Measurements from ENCODE around the gene SOHLH2. TPM values are rescaled to one million over a fixed set of nuclear protein-coding genes. Genes with fewer than 3 reads are reported as not detected.

The SOHLH2 gene
- total RNA-seq, 2 experiments from 2014 or later = not detected

GRCh38 chr13:36183901-36184300 lies 30.5 kb downstream of the SOHLH2 start:
- Histone ChIP-seq H3K9me2 (ENCODE audit: insufficient read depth, low read length) (no peaks in the 10 kb centered on the region), H4K20me1 (ENCODE audit: insufficient read depth, low read length) (no peaks in the 10 kb centered on the region), H3K27ac (ENCODE audit: low read depth, low read length, poor library complexity, severe bottlenecking) (no peak overlapping the region), H3K4me3 (ENCODE audit: low read depth, low read length, poor library complexity, severe bottlenecking) (no peak overlapping the region), H3K36me3 (ENCODE audit: insufficient read depth, low read length) (no peaks in the 10 kb centered on the region), H3K9me3 (ENCODE audit: low read length) (no peaks in the 10 kb centered on the region), H3K4me1 (ENCODE audit: insufficient read depth, low read length, poor library complexity, severe bottlenecking) (no peaks in the 10 kb centered on the region), H3K79me2 (ENCODE audit: insufficient read depth, low read depth, low read length) (no peaks in the 10 kb centered on the region), H3K4me2 (ENCODE audit: low read length) (no peak overlapping the region), H2AFZ (ENCODE audit: low read length) (no peak overlapping the region)
- DNase-seq (ENCODE audit: low spot score) = no peak
- POLR2A ChIA-PET = interaction anchor here (0.6 to 0.7 kb wide), 3 partner anchors 14 to 1221 kb away, joined by 3 to 5 read pairs (median 3); no protein-coding TSS in a partner anchor
- no peak for TF ChIP-seq EZH2phosphoT487 (IDR thresholded peaks at IDR 0.05; ENCODE audit: borderline replicate concordance, low read depth, low read length)
- TF ChIP-seq, protein P1, sequence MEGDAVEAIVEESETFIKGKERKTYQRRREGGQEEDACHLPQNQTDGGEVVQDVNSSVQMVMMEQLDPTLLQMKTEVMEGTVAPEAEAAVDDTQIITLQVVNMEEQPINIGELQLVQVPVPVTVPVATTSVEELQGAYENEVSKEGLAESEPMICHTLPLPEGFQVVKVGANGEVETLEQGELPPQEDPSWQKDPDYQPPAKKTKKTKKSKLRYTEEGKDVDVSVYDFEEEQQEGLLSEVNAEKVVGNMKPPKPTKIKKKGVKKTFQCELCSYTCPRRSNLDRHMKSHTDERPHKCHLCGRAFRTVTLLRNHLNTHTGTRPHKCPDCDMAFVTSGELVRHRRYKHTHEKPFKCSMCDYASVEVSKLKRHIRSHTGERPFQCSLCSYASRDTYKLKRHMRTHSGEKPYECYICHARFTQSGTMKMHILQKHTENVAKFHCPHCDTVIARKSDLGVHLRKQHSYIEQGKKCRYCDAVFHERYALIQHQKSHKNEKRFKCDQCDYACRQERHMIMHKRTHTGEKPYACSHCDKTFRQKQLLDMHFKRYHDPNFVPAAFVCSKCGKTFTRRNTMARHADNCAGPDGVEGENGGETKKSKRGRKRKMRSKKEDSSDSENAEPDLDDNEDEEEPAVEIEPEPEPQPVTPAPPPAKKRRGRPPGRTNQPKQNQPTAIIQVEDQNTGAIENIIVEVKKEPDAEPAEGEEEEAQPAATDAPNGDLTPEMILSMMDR (conservative IDR thresholded peaks at IDR 0.05; ENCODE audit: low read length) = no peak
- CTCF ChIA-PET (ENCODE audit: unreplicated experiment) = no interaction called here
- intact Hi-C loops (cut with micrococcal nuclease; ENCODE audit: unreplicated experiment) = no loop called here
- BruUV-seq (replicated peaks) = no TSS peak

DNA sequence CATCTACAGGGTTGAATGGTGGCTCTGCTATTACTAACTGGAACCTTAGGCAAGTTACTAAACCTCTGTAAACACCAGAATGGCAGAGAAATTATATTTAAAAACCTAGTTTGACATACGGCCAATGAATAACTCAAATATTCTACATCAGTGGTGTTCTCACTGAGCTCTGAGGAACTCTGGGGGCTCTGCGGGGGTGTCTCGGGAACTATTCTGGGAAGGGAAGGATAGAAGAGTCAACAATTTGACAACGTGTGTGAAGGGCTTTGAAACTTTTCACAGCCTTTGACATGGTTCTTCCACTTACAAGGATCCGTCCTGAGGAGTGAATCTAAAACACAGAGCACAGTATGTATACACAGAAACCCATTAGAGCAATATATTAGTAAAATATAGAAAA lies 38.7 kb downstream of the SOHLH2 start:
- H3K4me3 ChIP-seq (ENCODE audit: low read depth, low read length, poor library complexity, severe bottlenecking) = no peak overlapping the region
- H3K36me3 ChIP-seq (ENCODE audit: insufficient read depth, low read length) = no peaks in the 10 kb centered on the region
- no TSS peak for BruUV-seq (replicated peaks)
- ChIA-PET POLR2A (no interaction called here), CTCF (ENCODE audit: unreplicated experiment) (no interaction called here)
- no peaks in the 10 kb centered on the region for H3K9me2 ChIP-seq (ENCODE audit: insufficient read depth, low read length)
- H4K20me1 ChIP-seq (ENCODE audit: insufficient read depth, low read length) = no peaks in the 10 kb centered on the region
- H3K27ac ChIP-seq (ENCODE audit: low read depth, low read length, poor library complexity, severe bottlenecking) = no peak overlapping the region
- no peak for DNase-seq (ENCODE audit: low spot score)
- H3K4me1 ChIP-seq (ENCODE audit: insufficient read depth, low read length, poor library complexity, severe bottlenecking) = no peaks in the 10 kb centered on the region
- no peak overlapping the region for H3K4me2 ChIP-seq (ENCODE audit: low read length)
- H3K79me2 ChIP-seq (ENCODE audit: insufficient read depth, low read depth, low read length) = no peaks in the 10 kb centered on the region
- no peaks in the 10 kb centered on the region for H3K9me3 ChIP-seq (ENCODE audit: low read length)
- intact Hi-C loops (cut with micrococcal nuclease; ENCODE audit: unreplicated experiment) = no loop called here
- TF ChIP-seq EZH2phosphoT487 (IDR thresholded peaks at IDR 0.05; ENCODE audit: borderline replicate concordance, low read depth, low read length) = no peak
- TF ChIP-seq, protein P1 (conservative IDR thresholded peaks at IDR 0.05; ENCODE audit: low read length) = no peak
- H2AFZ ChIP-seq (ENCODE audit: low read length) = no peak overlapping the region

DNA sequence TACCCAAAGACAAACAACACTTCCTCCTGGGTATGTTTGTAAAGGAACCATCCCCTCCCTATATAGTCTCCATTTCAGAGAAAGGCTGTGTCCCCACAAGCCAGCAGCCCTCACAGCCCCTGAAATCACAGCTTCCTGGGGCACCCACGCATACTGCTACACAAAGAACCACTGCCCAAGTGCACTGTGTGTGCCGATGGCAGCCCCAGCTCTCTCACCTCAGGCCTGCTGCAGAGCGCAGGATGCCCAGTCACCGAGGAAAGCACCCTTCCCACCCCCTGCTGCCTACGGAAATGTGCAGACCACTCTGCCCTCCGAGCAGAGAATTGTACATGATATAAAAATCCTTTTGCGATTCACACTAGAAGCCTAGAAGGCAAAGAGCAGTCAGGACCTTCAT lies 39.4 kb downstream of the SOHLH2 start:
- Histone ChIP-seq H3K36me3 (ENCODE audit: insufficient read depth, low read length) (no peaks in the 10 kb centered on the region), H3K9me2 (ENCODE audit: insufficient read depth, low read length) (no peaks in the 10 kb centered on the region), H3K9me3 (ENCODE audit: low read length) (no peaks in the 10 kb centered on the region), H4K20me1 (ENCODE audit: insufficient read depth, low read length) (no peaks in the 10 kb centered on the region), H3K27ac (ENCODE audit: low read depth, low read length, poor library complexity, severe bottlenecking) (no peak overlapping the region), H3K4me1 (ENCODE audit: insufficient read depth, low read length, poor library complexity, severe bottlenecking) (no peaks in the 10 kb centered on the region), H2AFZ (ENCODE audit: low read length) (no peak overlapping the region), H3K79me2 (ENCODE audit: insufficient read depth, low read depth, low read length) (no peaks in the 10 kb centered on the region), H3K4me2 (ENCODE audit: low read length) (no peak overlapping the region), H3K4me3 (ENCODE audit: low read depth, low read length, poor library complexity, severe bottlenecking) (no peak overlapping the region)
- no peak for DNase-seq (ENCODE audit: low spot score)
- CTCF ChIA-PET (ENCODE audit: unreplicated experiment) = no interaction called here
- no TSS peak for BruUV-seq (replicated peaks)
- POLR2A ChIA-PET = no interaction called here
- intact Hi-C loops (cut with micrococcal nuclease; ENCODE audit: unreplicated experiment) = no loop called here
- no peak for TF ChIP-seq EZH2phosphoT487 (IDR thresholded peaks at IDR 0.05; ENCODE audit: borderline replicate concordance, low read depth, low read length)
- TF ChIP-seq, protein P1 (conservative IDR thresholded peaks at IDR 0.05; ENCODE audit: low read length) = no peak
